Kidney epithelial cell (primary cell): ENCODE data around the gene MEGF11. TPM values are rescaled to one million over a fixed set of nuclear protein-coding genes. Genes with fewer than 3 reads are reported as not detected.

ENCODE experiments used
- DNase-seq: peaks from one replicate; pipeline ENCODE4 v3.0.0-alpha.2; 2010; ENCODE audit warnings: low read depth
- H3K27me3 ChIP-seq: 2 replicates; pipeline ENCODE4 v1.6.0; 2011; ENCODE audit warnings: low read length; ENCODE audit not compliant: control insufficient read depth, insufficient read depth
- H3K36me3 ChIP-seq: 2 replicates; pipeline ENCODE4 v1.5.1; 2011; ENCODE audit warnings: low read length; ENCODE audit not compliant: control insufficient read depth, insufficient read depth
- H3K4me3 ChIP-seq: 2 replicates; pipeline ENCODE4 v1.5.1; 2011; ENCODE audit warnings: low read depth, mild to moderate bottlenecking, control low read depth, low read length
- CTCF ChIP-seq: IDR thresholded peaks from 2 replicates; pipeline ENCODE4 v1.5.1; 2011; ENCODE audit warnings: mild to moderate bottlenecking, moderate library complexity, low read length, control low read depth, inconsistent platforms; ENCODE audit not compliant: insufficient read depth, poor library complexity, severe bottlenecking
- total RNA-seq: library from RNA; depleted of rRNA; stranded (reverse); fragments of >200 nt; gene quantifications from 2 replicates; pipeline ENCODE4 v1.2.3, GENCODE V29; 2015

Gene MEGF11
- total RNA-seq, 1 donor from 2014 or later = 0.63 TPM

GRCh38 chr15:66290007-66290406 is 36.5 kb upstream of the MEGF11 start:
- Histone ChIP-seq H3K36me3 (no peaks in the 10 kb centered on the region), H3K4me3 (no peak overlapping the region), H3K27me3 (no peaks in the 10 kb centered on the region)
- DNase-seq = no peak
- TF ChIP-seq CTCF = no peak

GRCh38 chr15:66288551-66289185 is 35.1 kb upstream of the MEGF11 start:
- no peaks in the 10 kb centered on the region for H3K27me3 ChIP-seq
- no peaks in the 10 kb centered on the region for H3K36me3 ChIP-seq
- no peak for DNase-seq
- no peak overlapping the region for H3K4me3 ChIP-seq
- no peak for TF ChIP-seq CTCF

GRCh38 chr15:66288093-66288492 is 34.5 kb upstream of the MEGF11 start:
- no peak for DNase-seq
- Histone ChIP-seq H3K4me3 (no peak overlapping the region), H3K27me3 (no peaks in the 10 kb centered on the region), H3K36me3 (no peaks in the 10 kb centered on the region)
- TF ChIP-seq CTCF = no peak

- TF ChIP-seq CTCF = peak; percentile 46
- Histone ChIP-seq H3K27me3 (no peaks in the 10 kb centered on the region), H3K36me3 (no peaks in the 10 kb centered on the region), H3K4me3 (no peak overlapping the region)
- no peak for DNase-seq
Measured at GRCh38 chr15:66287461-66288057, 34.0 kb upstream of the MEGF11 start.

GRCh38 chr15:66285533-66286280 is 32.2 kb upstream of the MEGF11 start:
- peaks cover 3% of the 10 kb centered on the region for H3K27me3 ChIP-seq

More at GRCh38 chr15:66285533-66286280, 32.2 kb upstream of the MEGF11 start:
- H3K36me3 ChIP-seq = no peaks in the 10 kb centered on the region
- TF ChIP-seq CTCF = no peak
- DNase-seq = no peak
- no peak overlapping the region for H3K4me3 ChIP-seq
